ENCODE measurements around the gene CFAP61. TPM values are rescaled to one million over a fixed set of nuclear protein-coding genes. Genes with fewer than 3 reads are reported as not detected.
A peak's percentile ranks its signal among the peaks of the same experiment; 100 is the strongest.

The CFAP61 gene
- total RNA-seq, 2 donors from 2014 or later, result 0.27 TPM; not detected in 1

- no peak overlapping the region for H3K4me3 ChIP-seq
- peaks cover 5 to 25% of the 10 kb centered on the region in 2 donors for H3K4me1 ChIP-seq (ENCODE audit: control insufficient read depth in 1 of 2, low read depth in 2 of 2)
- H3K36me3 ChIP-seq, result no peaks in the 10 kb centered on the region
- no peaks in the 10 kb centered on the region for H3K9me3 ChIP-seq
- TF ChIP-seq CTCF (IDR thresholded peaks at IDR 0.05), result no peak
- no peak for ATAC-seq (ENCODE audit: insufficient number of reproducible peaks, low FRiP score, low read depth)
- H3K27ac ChIP-seq, result no peak overlapping the region
- peaks cover 19% of the 10 kb centered on the region for H3K27me3 ChIP-seq (replicated peaks; ENCODE audit: insufficient read depth)
- DNase-seq (ENCODE audit: low spot score), result no peak
Measured at GRCh38 chr20:20366551-20366875, 314.2 kb downstream of the CFAP61 start.

GRCh38 chr20:20366876-20367574 is 314.7 kb downstream of the CFAP61 start:
- ATAC-seq (ENCODE audit: insufficient number of reproducible peaks, low FRiP score, low read depth) (no peak), DNase-seq (ENCODE audit: low spot score) (no peak)
- Histone ChIP-seq H3K27me3 (replicated peaks; ENCODE audit: insufficient read depth) (peaks cover 19% of the 10 kb centered on the region), H3K9me3 (no peaks in the 10 kb centered on the region), H3K4me1 (ENCODE audit: control insufficient read depth in 1 of 2, low read depth in 2 of 2) (peaks cover 5 to 25% of the 10 kb centered on the region in 2 donors), H3K4me3 (peak overlapping the region; percentile 58), H3K36me3 (no peaks in the 10 kb centered on the region), H3K27ac (no peak overlapping the region)
- no peak for TF ChIP-seq CTCF (IDR thresholded peaks at IDR 0.05)

- Histone ChIP-seq H3K27ac (no peak within 1 kb of the TSS), H3K9me3 (no peaks in the 10 kb centered on the region), H3K4me1 (ENCODE audit: control insufficient read depth in 1 of 2, low read depth in 2 of 2) (peaks cover 5 to 25% of the 10 kb centered on the region in 2 donors), H3K4me3 (peak within 1 kb of the TSS; percentile 58), H3K36me3 (no peaks in the 10 kb centered on the region), H3K27me3 (replicated peaks; ENCODE audit: insufficient read depth) (peaks cover 19% of the 10 kb centered on the region)
- no peak for TF ChIP-seq CTCF (IDR thresholded peaks at IDR 0.05)
- no peak for ATAC-seq (ENCODE audit: insufficient number of reproducible peaks, low FRiP score, low read depth)
- no peak for DNase-seq (ENCODE audit: low spot score)
Measured at GRCh38 chr20:20367575-20368417, 315.5 kb downstream of the CFAP61 start, which contains the start of gene INSM1. Gene INSM1 (plus strand): TSS chr20:20368104. CDS start chr20:20368268, 164 bp downstream.

- Histone ChIP-seq H3K9me3 (no peaks in the 10 kb centered on the region), H3K4me3 (peak overlapping the region; percentile 58), H3K4me1 (ENCODE audit: control insufficient read depth in 1 of 2, low read depth in 2 of 2) (peaks cover 5 to 25% of the 10 kb centered on the region in 2 donors), H3K27ac (no peak overlapping the region), H3K27me3 (replicated peaks; ENCODE audit: insufficient read depth) (peaks cover 19% of the 10 kb centered on the region), H3K36me3 (no peaks in the 10 kb centered on the region)
- no peak for ATAC-seq (ENCODE audit: insufficient number of reproducible peaks, low FRiP score, low read depth)
- no peak for DNase-seq (ENCODE audit: low spot score)
- no peak for TF ChIP-seq CTCF (IDR thresholded peaks at IDR 0.05)
Measured at GRCh38 chr20:20368418-20369249, 316.3 kb downstream of the CFAP61 start.
